Renal pelvis (tissue), 12 donors: Measurements from ENCODE around the gene ASTN1. TPM values are rescaled to one million over a fixed set of nuclear protein-coding genes. Genes with fewer than 3 reads are reported as not detected.

Experiments
- DNase-seq: peaks from one replicate; pipeline ENCODE4 v3.0.0-alpha.2; 2013
- long read RNA-seq, 16 experiments: transcript quantifications; one replicate each; lab custom pipeline, GENCODE V29; 2026
- polyA plus RNA-seq, 3 donors: library from polyadenylated mRNA; unstranded; fragments of 120-200 nt; gene quantifications; one replicate each; pipeline ENCODE4 v1.2.1, GENCODE V29; 2013; ENCODE audit not compliant: insufficient read length in 3 of 3

ASTN1 gene
- polyA plus RNA-seq: 1 to 10 TPM; 1.2 to 2.0 (median 1.6) TPM
- long read RNA-seq, donor 1: 0 reads
- long read RNA-seq, donor 2: 0 reads
- long read RNA-seq, donor 3: 0 reads
- long read RNA-seq, donor 4: 0 reads
- long read RNA-seq, donor 5: 0 reads
- long read RNA-seq, donor 6, partial matches to known transcripts: 0 of 1 reads
- long read RNA-seq, donor 6, other reads (novel, unspliced or antisense): 0 of 1 reads
- long read RNA-seq, donor 7: 0 reads
- long read RNA-seq, donor 8: 0 reads
- long read RNA-seq, donor 9: 0 reads
- long read RNA-seq, donor 10, full-length matches to known transcripts: 1 of 1 reads
- long read RNA-seq, donor 10, partial matches to known transcripts: 0 of 1 reads
- long read RNA-seq, donor 10, other reads (novel, unspliced or antisense): 0 of 1 reads
- long read RNA-seq, donor 11: 0 reads
- long read RNA-seq, donor 12, full-length matches to known transcripts: 1 of 1 reads
- long read RNA-seq, donor 12, partial matches to known transcripts: 0 of 1 reads
- long read RNA-seq, donor 12, other reads (novel, unspliced or antisense): 0 of 1 reads
- long read RNA-seq, donor 13: 0 reads
- long read RNA-seq, donor 14: 0 reads
- long read RNA-seq, donor 15: 0 reads
- long read RNA-seq, donor 16: 0 reads

GRCh38 chr1:177164380-177165068 is at the start of gene ASTN1:
Gene ASTN1, minus strand, starts transcription at chr1:177164712. Its CDS starts 36 bp downstream, at chr1:177164676.
- DNase-seq: peak; percentile 47

GRCh38 chr1:177211231-177211630 is 46.7 kb upstream of the ASTN1 start:
- DNase-seq: no peak

GRCh38 chr1:177210071-177210470 is 45.6 kb upstream of the ASTN1 start:
- no peak for DNase-seq

- peak; percentile 36 for DNase-seq
Observed at GRCh38 chr1:177209357-177209756, 44.8 kb upstream of the ASTN1 start.

- DNase-seq: no peak
Observed at GRCh38 chr1:177208920-177209319, 44.4 kb upstream of the ASTN1 start.

- no peak for DNase-seq
Observed at GRCh38 chr1:177206831-177207355, 42.4 kb upstream of the ASTN1 start.

GRCh38 chr1:177200290-177200689 is 35.8 kb upstream of the ASTN1 start:
- no peak for DNase-seq

- no peak for DNase-seq
Observed at GRCh38 chr1:177198243-177198642, 33.7 kb upstream of the ASTN1 start.

GRCh38 chr1:177190308-177190970 is 25.9 kb upstream of the ASTN1 start:
- no peak for DNase-seq

- no peak for DNase-seq
Observed at GRCh38 chr1:177186639-177187038, 22.1 kb upstream of the ASTN1 start.

- DNase-seq: no peak
Observed at GRCh38 chr1:177185209-177185608, 20.7 kb upstream of the ASTN1 start.

GRCh38 chr1:177183836-177184235 is 19.3 kb upstream of the ASTN1 start:
- DNase-seq: no peak

- peak; percentile 64 for DNase-seq
Observed at GRCh38 chr1:177181631-177182291, 17.2 kb upstream of the ASTN1 start.

GRCh38 chr1:177181280-177181630 is 16.7 kb upstream of the ASTN1 start:
- DNase-seq: no peak

- no peak for DNase-seq
Observed at GRCh38 chr1:177174921-177175634, 10.6 kb upstream of the ASTN1 start.

- no peak for DNase-seq
Observed at GRCh38 chr1:177173976-177174375, 9.5 kb upstream of the ASTN1 start.

- no peak for DNase-seq
Observed at GRCh38 chr1:177172866-177173265, 8.4 kb upstream of the ASTN1 start.

GRCh38 chr1:177172272-177172671 is 7.8 kb upstream of the ASTN1 start:
- no peak for DNase-seq

- no peak for DNase-seq
Observed at GRCh38 chr1:177171536-177172123, 7.1 kb upstream of the ASTN1 start.

GRCh38 chr1:177170756-177171535 is 6.4 kb upstream of the ASTN1 start, which contains the start of gene BRINP2:
Gene BRINP2, plus strand, starts transcription at chr1:177170958. Its CDS starts 58,919 bp downstream, at chr1:177229877.
- peak; percentile 54 for DNase-seq
